ENCODE results near the gene GRM2.

DNA sequence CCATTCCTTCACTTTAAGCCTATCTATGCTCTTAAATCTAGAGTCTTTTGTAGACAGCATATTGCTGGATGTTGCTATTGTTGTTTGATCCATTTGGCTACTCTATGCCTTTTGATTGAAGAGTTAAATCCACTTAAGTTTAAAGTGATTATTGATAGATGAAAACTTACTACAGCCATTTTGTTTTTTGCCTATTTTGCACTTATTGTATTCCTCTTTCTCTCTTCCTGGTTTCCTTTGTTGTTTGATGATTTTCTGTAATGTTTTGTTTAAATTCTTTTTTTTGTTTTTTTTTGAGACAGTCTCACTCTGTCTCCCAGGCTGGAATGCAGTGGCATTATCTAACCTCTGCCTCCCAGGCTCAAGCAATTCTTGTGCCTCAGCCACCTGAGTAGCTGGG, 52.3 kb downstream of the GRM2 start:
- TF ChIP-seq, protein P1, sequence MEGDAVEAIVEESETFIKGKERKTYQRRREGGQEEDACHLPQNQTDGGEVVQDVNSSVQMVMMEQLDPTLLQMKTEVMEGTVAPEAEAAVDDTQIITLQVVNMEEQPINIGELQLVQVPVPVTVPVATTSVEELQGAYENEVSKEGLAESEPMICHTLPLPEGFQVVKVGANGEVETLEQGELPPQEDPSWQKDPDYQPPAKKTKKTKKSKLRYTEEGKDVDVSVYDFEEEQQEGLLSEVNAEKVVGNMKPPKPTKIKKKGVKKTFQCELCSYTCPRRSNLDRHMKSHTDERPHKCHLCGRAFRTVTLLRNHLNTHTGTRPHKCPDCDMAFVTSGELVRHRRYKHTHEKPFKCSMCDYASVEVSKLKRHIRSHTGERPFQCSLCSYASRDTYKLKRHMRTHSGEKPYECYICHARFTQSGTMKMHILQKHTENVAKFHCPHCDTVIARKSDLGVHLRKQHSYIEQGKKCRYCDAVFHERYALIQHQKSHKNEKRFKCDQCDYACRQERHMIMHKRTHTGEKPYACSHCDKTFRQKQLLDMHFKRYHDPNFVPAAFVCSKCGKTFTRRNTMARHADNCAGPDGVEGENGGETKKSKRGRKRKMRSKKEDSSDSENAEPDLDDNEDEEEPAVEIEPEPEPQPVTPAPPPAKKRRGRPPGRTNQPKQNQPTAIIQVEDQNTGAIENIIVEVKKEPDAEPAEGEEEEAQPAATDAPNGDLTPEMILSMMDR (IDR thresholded peaks at IDR 0.05): no peak
- TF ChIP-seq POLR2A (IDR thresholded peaks at IDR 0.05): no peak

Data from uterus (tissue), 2 donors.